ENCODE measurements around the gene MROH2A. TPM values are rescaled to one million over a fixed set of nuclear protein-coding genes. Genes with fewer than 3 reads are reported as not detected.
A peak's percentile ranks its signal among the peaks of the same experiment; 100 is the strongest.
"Not testable (repeated sequence)": the region's sequence is repeated elsewhere in the genome, so short reads cannot be mapped to it uniquely, and the experiment has no call there.

MROH2A gene
- total RNA-seq, 2 experiments from 2014 or later: not detected

GRCh38 chr2:233862261-233862768, 84.2 kb downstream of the MROH2A start:
- POLR2A ChIA-PET: interaction anchor here (1.6 kb wide), 1 partner anchor 8 kb away, joined by 8 read pairs; the partner anchor contains the start of gene HJURP
- H3K27ac Mint-ChIP-seq: no peak overlapping the region
- H3K36me3 Mint-ChIP-seq (ENCODE audit: low read depth): peaks cover 21% of the 10 kb centered on the region
- H3K4me3 Mint-ChIP-seq: no peak overlapping the region
- ATAC-seq (no peak), DNase-seq (no peak)
- H3K9me3 Mint-ChIP-seq (ENCODE audit: insufficient read depth): no peaks in the 10 kb centered on the region
- H3K4me1 Mint-ChIP-seq (ENCODE audit: low read depth): peaks cover 27% of the 10 kb centered on the region
- CTCF ChIA-PET: interaction anchor here (0.6 to 1.8 kb wide), 4 partner anchors 9 to 57 kb away, joined by 3 to 4 read pairs (median 4); no protein-coding TSS in a partner anchor
- peaks cover 7% of the 10 kb centered on the region for H3K27me3 Mint-ChIP-seq (ENCODE audit: low read depth)

- DNase-seq: no peak
- ATAC-seq: no peak
- CTCF ChIA-PET: interaction anchor here (1.6 to 3.4 kb wide), 3 partner anchors 9 to 24 kb away, joined by 3 to 22 read pairs (median 8); partner anchors contain the start of gene HJURP
- Mint-ChIP-seq H3K27ac (no peak overlapping the region), H3K4me3 (no peak overlapping the region), H3K4me1 (ENCODE audit: low read depth) (peaks cover 29% of the 10 kb centered on the region), H3K36me3 (ENCODE audit: low read depth) (peaks cover 32% of the 10 kb centered on the region), H3K9me3 (ENCODE audit: insufficient read depth) (peaks cover 13% of the 10 kb centered on the region), H3K27me3 (ENCODE audit: low read depth) (peaks cover 3% of the 10 kb centered on the region)
- POLR2A ChIA-PET: interaction anchor here (0.6 to 1.7 kb wide), 2 partner anchors 12 to 589 kb away, joined by 3 to 7 read pairs; partner anchors contain the start of gene HJURP
Observed at GRCh38 chr2:233865838-233866237, 87.7 kb downstream of the MROH2A start.

DNA sequence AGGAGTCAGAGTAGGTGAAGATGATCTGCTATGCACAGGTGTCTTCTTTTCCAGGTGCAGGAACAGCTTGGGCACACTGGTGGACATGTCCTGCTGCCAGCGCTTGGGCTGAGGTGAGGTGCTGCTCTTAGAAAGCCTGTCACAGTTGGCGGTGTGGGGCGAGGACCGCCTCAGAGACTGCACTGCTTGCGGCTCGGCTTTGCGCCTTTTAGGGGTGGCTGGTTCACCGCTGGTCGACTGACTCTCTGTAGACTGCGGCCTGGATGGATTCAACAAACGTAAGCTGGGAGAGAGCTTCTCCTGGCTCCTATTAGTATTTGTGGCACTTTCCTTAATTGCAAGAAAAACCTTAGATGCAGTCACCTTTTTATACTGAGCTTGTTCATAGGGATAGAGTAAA, 88.3 kb downstream of the MROH2A start:
- Mint-ChIP-seq H3K27me3 (ENCODE audit: low read depth) (peaks cover 7% of the 10 kb centered on the region), H3K4me3 (no peak overlapping the region), H3K27ac (no peak overlapping the region), H3K4me1 (ENCODE audit: low read depth) (peaks cover 29% of the 10 kb centered on the region), H3K36me3 (ENCODE audit: low read depth) (peaks cover 32% of the 10 kb centered on the region), H3K9me3 (ENCODE audit: insufficient read depth) (peaks cover 13% of the 10 kb centered on the region)
- DNase-seq (no peak), ATAC-seq (no peak)
- ChIA-PET POLR2A (interaction anchor here (0.6 to 1.7 kb wide), 2 partner anchors 12 to 588 kb away, joined by 3 to 7 read pairs; partner anchors contain the start of gene HJURP), CTCF (interaction anchor here (1.6 to 3.4 kb wide), 3 partner anchors 9 to 24 kb away, joined by 3 to 22 read pairs (median 8); partner anchors contain the start of gene HJURP)

DNA sequence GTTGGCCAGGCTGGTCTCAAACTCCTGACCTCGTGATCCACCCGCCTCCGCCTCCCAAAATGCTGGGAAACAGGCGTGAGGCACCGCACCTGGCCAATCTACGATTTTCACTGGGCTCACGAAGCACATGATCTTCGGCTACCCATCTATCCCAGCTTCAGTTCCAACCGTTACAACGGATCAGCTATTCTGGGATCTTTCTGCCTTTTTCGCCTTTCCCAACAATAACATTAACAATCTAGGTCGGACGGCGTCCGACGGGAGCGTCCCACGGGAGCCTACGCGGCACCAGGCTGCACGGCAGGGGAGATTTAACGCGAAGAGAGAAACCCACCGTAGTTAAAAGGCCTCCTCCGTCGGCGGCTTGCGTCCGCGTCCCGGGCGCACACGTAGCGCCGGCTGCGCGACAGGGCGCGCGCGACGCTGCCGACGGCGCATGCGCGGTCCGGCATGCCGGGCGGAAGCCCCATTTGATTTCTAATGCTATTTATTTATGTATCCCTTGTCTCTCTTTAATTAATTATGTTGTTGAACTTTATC, 89.9 kb downstream of the MROH2A start, which contains the start of gene MSL3B:
MSL3B (minus strand) TSS at position 394 of the 540 bp plus-strand sequence.
- H3K27me3 Mint-ChIP-seq (ENCODE audit: low read depth): peaks cover 11% of the 10 kb centered on the region
- peak within 1 kb of the TSS; percentile 87 for H3K4me3 Mint-ChIP-seq
- DNase-seq: peak; percentile 63
- ATAC-seq: peak; percentile 94
- ChIA-PET POLR2A (no interaction called here), CTCF (interaction anchor here (0.7 to 3.4 kb wide), 2 partner anchors 11 to 13 kb away, joined by 3 to 22 read pairs; partner anchors contain the start of gene HJURP)
- peak within 1 kb of the TSS; percentile 90 for H3K27ac Mint-ChIP-seq
- H3K9me3 Mint-ChIP-seq (ENCODE audit: insufficient read depth): peaks cover 13% of the 10 kb centered on the region
- peaks cover 29% of the 10 kb centered on the region for H3K4me1 Mint-ChIP-seq (ENCODE audit: low read depth)
- H3K36me3 Mint-ChIP-seq (ENCODE audit: low read depth): peaks cover 29% of the 10 kb centered on the region

DNA sequence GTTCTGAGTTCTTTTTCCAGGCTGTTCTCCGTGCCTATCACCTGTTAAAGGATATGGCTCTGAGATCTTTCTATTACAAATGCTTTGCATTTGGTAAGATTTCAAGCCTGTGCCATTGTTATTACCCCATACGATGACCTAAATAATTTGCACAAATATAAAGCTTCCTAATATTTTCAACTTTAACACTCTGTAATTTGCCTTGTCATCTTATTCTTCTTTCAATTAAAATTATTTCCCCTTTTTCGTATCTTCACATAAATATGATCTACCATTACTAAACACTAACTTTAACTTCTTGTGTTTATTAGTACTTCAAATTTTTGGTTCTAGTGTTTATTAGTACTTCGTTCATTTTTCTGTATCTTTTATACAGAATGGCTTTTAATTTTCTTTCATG, 93.3 kb downstream of the MROH2A start:
- H3K27me3 Mint-ChIP-seq (ENCODE audit: low read depth): peaks cover 27% of the 10 kb centered on the region
- no peak overlapping the region for H3K27ac Mint-ChIP-seq

GRCh38 chr2:233872125-233872524, 94.0 kb downstream of the MROH2A start:
- H3K4me3 Mint-ChIP-seq, POLR2A ChIA-PET, H3K27ac Mint-ChIP-seq, DNase-seq, ATAC-seq: not testable (repeated sequence)
- CTCF ChIA-PET: interaction anchor here (1.6 to 4.5 kb wide), 2 partner anchors 9 to 15 kb away, joined by 4 to 20 read pairs; no protein-coding TSS in a partner anchor
- peaks cover 28% of the 10 kb centered on the region for H3K27me3 Mint-ChIP-seq (ENCODE audit: low read depth)
- H3K9me3 Mint-ChIP-seq (ENCODE audit: insufficient read depth): peaks cover 13% of the 10 kb centered on the region
- peaks cover 10% of the 10 kb centered on the region for H3K4me1 Mint-ChIP-seq (ENCODE audit: low read depth)
- H3K36me3 Mint-ChIP-seq (ENCODE audit: low read depth): peaks cover 12% of the 10 kb centered on the region

More for the DNA sequence above, 93.3 kb downstream of the MROH2A start:
- peaks cover 19% of the 10 kb centered on the region for H3K36me3 Mint-ChIP-seq (ENCODE audit: low read depth)
- peaks cover 13% of the 10 kb centered on the region for H3K9me3 Mint-ChIP-seq (ENCODE audit: insufficient read depth)
- H3K4me3 Mint-ChIP-seq: no peak overlapping the region
- DNase-seq (no peak), ATAC-seq (no peak)
- CTCF ChIA-PET: interaction anchor here (4.5 kb wide), 1 partner anchor 14 kb away, joined by 20 read pairs; no protein-coding TSS in a partner anchor
- POLR2A ChIA-PET: no interaction called here
- peaks cover 17% of the 10 kb centered on the region for H3K4me1 Mint-ChIP-seq (ENCODE audit: low read depth)

GRCh38 chr2:233882353-233882752, 104.2 kb downstream of the MROH2A start:
- Mint-ChIP-seq H3K27ac (no peak overlapping the region), H3K27me3 (ENCODE audit: low read depth) (peaks cover 16% of the 10 kb centered on the region), H3K9me3 (ENCODE audit: insufficient read depth) (peaks cover 10% of the 10 kb centered on the region), H3K4me3 (no peak overlapping the region), H3K4me1 (ENCODE audit: low read depth) (no peaks in the 10 kb centered on the region), H3K36me3 (ENCODE audit: low read depth) (no peaks in the 10 kb centered on the region)
- ChIA-PET POLR2A (no interaction called here), CTCF (no interaction called here)
- ATAC-seq (no peak), DNase-seq (no peak)

Other genes with a start within 250 kb of the MROH2A start
- 10 to 100 TPM; 13.1 to 14.1 TPM for gene USP40, start 211.5 kb upstream of the MROH2A start, total RNA-seq
- gene UGT1A8, start 160.7 kb upstream of the MROH2A start, total RNA-seq: not detected
- not detected for gene UGT1A10, start 141.9 kb upstream of the MROH2A start, total RNA-seq
- gene UGT1A9, start 106.4 kb upstream of the MROH2A start, total RNA-seq: not detected
- not detected for gene UGT1A7, start 96.4 kb upstream of the MROH2A start, total RNA-seq
- gene UGT1A6, start 85.4 kb upstream of the MROH2A start, total RNA-seq: not detected
- gene UGT1A5, start 65.4 kb upstream of the MROH2A start, total RNA-seq: not detected
- not detected for gene UGT1A4, start 59.6 kb upstream of the MROH2A start, total RNA-seq
- not detected for gene UGT1A3, start 49.3 kb upstream of the MROH2A start, total RNA-seq
- not detected for gene UGT1A1, start 18.1 kb upstream of the MROH2A start, total RNA-seq
- gene HJURP, start 76.2 kb downstream of the MROH2A start, total RNA-seq: 100 to 1,000 TPM; 128 to 135 TPM
- gene TRPM8, start 139.0 kb downstream of the MROH2A start, total RNA-seq: not detected

Measured in activated CD8-positive, alpha-beta T cell treated with anti-CD3 and anti-CD28 coated beads, Interleukin-2, amount 10 ng/mL, durations not matched to agents 7 days and 5 days (primary cell).